LNCaP clone FGC (cell line): ENCODE results near the gene CFAP43.

Experiments used
- DNase-seq: peaks from one replicate; pipeline ENCODE4 v3.0.0-alpha.2; 2011; ENCODE audit warnings: low read depth
- H3K4me3 ChIP-seq: 2 replicates; pipeline ENCODE4 v1.5.1; 2011; ENCODE audit warnings: mild to moderate bottlenecking, low read depth, low read length, control low read depth
- CTCF ChIP-seq: IDR thresholded peaks from 2 replicates; pipeline ENCODE4 v1.5.1; 2012; ENCODE audit warnings: mild to moderate bottlenecking; ENCODE audit not compliant: control insufficient read depth, insufficient read depth; ENCODE audit errors: extremely low read depth

CFAP43 gene

GRCh38 chr10:104170610-104171254 is 61.4 kb downstream of the CFAP43 start:
- no peak for TF ChIP-seq CTCF
- no peak for DNase-seq
- no peak overlapping the region for H3K4me3 ChIP-seq

- DNase-seq: no peak
- H3K4me3 ChIP-seq: no peak overlapping the region
- no peak for TF ChIP-seq CTCF
Measured at GRCh38 chr10:104155591-104155990, 76.6 kb downstream of the CFAP43 start.

- no peak overlapping the region for H3K4me3 ChIP-seq
- no peak for DNase-seq
- TF ChIP-seq CTCF: no peak
Measured at GRCh38 chr10:104151737-104152136, 80.4 kb downstream of the CFAP43 start.

- TF ChIP-seq CTCF: no peak
- no peak overlapping the region for H3K4me3 ChIP-seq
- DNase-seq: no peak
Measured at GRCh38 chr10:104150139-104150538, 82.0 kb downstream of the CFAP43 start.

- no peak overlapping the region for H3K4me3 ChIP-seq
- no peak for TF ChIP-seq CTCF
- DNase-seq: no peak
Measured at GRCh38 chr10:104146882-104147281, 85.3 kb downstream of the CFAP43 start.

GRCh38 chr10:104144931-104145330 is 87.2 kb downstream of the CFAP43 start:
- TF ChIP-seq CTCF: no peak
- DNase-seq: no peak
- H3K4me3 ChIP-seq: no peak overlapping the region

GRCh38 chr10:104143829-104144228 is 88.3 kb downstream of the CFAP43 start:
- no peak overlapping the region for H3K4me3 ChIP-seq
- TF ChIP-seq CTCF: no peak
- no peak for DNase-seq
